Measurements from ENCODE around the gene EFHB. TPM values are rescaled to one million over a fixed set of nuclear protein-coding genes. Genes with fewer than 3 reads are reported as not detected.
"Not testable (repeated sequence)": the region's sequence is repeated elsewhere in the genome, so short reads cannot be mapped to it uniquely, and the experiment has no call there.

Gene EFHB
- total RNA-seq, 4 donors from 2014 or later: 0.35 to 2.5 (median 0.40) TPM; not detected in 1

DNA sequence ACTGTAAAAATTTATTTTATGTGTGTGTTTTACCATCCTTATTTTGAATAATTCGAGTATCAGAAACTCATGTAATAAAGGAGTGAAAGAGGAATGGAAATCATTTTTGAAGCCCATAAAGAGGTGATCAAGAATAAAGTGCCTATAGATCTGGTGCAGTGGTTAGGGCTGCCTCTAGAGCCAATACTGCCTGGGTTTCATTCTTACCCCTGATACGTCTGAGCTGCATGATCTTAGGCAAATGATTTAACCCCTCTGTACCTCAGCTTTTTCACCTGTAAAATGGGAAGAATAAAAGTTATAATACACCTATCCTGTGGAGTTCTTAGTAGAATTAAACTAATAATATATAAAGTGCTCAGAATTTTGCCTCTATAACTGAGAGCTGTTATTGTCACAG, 30.4 kb downstream of the EFHB start:
- TF ChIP-seq, protein P1, sequence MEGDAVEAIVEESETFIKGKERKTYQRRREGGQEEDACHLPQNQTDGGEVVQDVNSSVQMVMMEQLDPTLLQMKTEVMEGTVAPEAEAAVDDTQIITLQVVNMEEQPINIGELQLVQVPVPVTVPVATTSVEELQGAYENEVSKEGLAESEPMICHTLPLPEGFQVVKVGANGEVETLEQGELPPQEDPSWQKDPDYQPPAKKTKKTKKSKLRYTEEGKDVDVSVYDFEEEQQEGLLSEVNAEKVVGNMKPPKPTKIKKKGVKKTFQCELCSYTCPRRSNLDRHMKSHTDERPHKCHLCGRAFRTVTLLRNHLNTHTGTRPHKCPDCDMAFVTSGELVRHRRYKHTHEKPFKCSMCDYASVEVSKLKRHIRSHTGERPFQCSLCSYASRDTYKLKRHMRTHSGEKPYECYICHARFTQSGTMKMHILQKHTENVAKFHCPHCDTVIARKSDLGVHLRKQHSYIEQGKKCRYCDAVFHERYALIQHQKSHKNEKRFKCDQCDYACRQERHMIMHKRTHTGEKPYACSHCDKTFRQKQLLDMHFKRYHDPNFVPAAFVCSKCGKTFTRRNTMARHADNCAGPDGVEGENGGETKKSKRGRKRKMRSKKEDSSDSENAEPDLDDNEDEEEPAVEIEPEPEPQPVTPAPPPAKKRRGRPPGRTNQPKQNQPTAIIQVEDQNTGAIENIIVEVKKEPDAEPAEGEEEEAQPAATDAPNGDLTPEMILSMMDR (IDR thresholded peaks at IDR 0.05): no peak
- TF ChIP-seq POLR2A (IDR thresholded peaks at IDR 0.05): no peak

DNA sequence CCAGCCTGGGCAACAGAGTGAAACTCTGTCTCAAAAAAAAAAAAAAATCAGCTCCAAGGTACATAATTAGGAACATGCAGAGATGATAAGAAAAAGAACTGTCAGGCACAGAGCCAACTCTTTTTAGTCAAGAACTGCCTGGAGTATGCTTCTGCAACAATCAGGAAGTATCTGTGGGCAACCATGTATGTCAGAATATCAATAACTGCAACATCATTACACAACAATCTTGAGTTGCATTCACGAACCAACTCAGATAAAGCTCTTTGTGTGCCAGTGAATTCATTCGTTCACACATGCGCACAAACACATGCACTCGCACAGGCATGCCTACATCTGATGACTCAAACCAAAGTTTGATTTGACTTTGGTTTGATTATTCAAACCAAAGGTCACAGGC, 32.1 kb downstream of the EFHB start:
- Histone ChIP-seq H3K4me3 (no peak overlapping the region), H3K27ac (no peak overlapping the region), H3K36me3 (no peaks in the 10 kb centered on the region), H3K4me1 (no peaks in the 10 kb centered on the region), H3K27me3 (no peaks in the 10 kb centered on the region), H3K9me3 (no peaks in the 10 kb centered on the region)
- DNase-seq: peak in 1 of 3 donors; percentile 55
- TF ChIP-seq POLR2A (IDR thresholded peaks at IDR 0.05): no peak

More for the DNA sequence above, 30.4 kb downstream of the EFHB start:
- no peaks in the 10 kb centered on the region for H3K4me1 ChIP-seq
- H3K4me3 ChIP-seq: no peak overlapping the region
- DNase-seq: no peak
- H3K27ac ChIP-seq: no peak overlapping the region
- no peaks in the 10 kb centered on the region for H3K27me3 ChIP-seq
- no peaks in the 10 kb centered on the region for H3K36me3 ChIP-seq
- no peaks in the 10 kb centered on the region for H3K9me3 ChIP-seq

DNA sequence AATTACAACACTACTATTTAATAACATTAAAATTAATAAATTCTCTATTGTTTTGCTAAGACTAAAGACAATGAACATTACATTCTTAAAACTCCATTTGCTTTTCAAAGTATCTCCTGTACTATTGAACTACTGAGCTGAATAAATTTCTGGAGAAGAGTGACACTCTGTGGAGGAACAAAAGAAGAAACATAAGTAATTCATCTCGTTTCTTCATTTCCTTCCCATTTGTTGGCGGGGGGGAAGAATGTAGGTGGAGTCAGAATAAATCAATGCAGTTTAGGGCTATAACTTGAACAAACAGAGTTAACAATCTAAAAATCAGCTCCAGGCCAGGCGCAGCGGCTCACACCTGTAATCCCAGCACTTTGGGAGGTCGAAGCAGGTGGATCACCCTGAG, 32.7 kb downstream of the EFHB start:
- no peak overlapping the region for H3K4me3 ChIP-seq
- H3K4me1 ChIP-seq: no peaks in the 10 kb centered on the region
- no peaks in the 10 kb centered on the region for H3K27me3 ChIP-seq
- H3K27ac ChIP-seq: no peak overlapping the region
- TF ChIP-seq, protein P1 (IDR thresholded peaks at IDR 0.05): no peak
- no peak for TF ChIP-seq POLR2A (IDR thresholded peaks at IDR 0.05)
- no peaks in the 10 kb centered on the region for H3K9me3 ChIP-seq
- DNase-seq: no peak
- no peaks in the 10 kb centered on the region for H3K36me3 ChIP-seq

DNA sequence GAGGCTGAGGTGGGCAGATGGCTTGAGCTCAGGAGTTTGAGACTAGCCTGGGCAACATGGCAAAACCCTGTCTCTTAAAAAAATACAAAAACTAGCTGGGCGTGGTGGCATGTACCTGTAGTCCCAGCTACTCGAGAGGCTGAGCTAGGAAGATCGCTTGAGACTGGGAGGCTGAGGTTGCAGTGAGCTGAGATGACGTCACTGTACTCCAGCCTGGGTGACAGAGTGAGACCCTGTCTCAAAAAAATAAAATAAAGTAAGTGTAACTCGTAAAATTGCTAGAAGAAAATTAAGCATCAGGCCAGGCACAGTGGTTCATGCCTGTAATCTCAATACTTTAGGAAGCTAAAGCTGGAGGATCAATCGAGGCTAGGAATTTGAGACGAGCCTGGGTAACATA, 34.2 kb downstream of the EFHB start:
- not testable (repeated sequence) for H3K27ac ChIP-seq, DNase-seq

DNA sequence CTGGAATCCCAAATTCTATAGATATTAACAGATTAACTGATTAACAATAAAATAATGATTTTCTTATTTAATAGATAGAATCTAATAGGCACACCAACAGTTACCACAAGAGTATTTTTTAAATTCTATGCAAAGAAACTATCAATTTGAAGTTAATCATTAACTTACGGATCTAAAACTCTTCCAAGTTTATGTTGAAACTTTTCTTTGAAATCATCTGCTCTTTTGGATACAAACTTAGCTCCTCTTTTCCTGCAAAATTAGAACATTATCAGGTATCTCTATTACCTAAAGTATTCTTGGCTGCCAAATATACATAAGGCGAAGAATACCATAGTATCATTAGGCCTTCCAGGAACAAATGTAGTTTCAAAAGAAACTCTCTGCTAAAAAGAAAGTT, 34.8 kb downstream of the EFHB start:
- no peak for TF ChIP-seq POLR2A (IDR thresholded peaks at IDR 0.05)
- TF ChIP-seq, protein P1 (IDR thresholded peaks at IDR 0.05): no peak
- no peak for DNase-seq
- no peak overlapping the region for H3K27ac ChIP-seq

More for the DNA sequence above, 34.2 kb downstream of the EFHB start:
- not testable (repeated sequence) for H3K36me3 ChIP-seq, H3K27me3 ChIP-seq, H3K9me3 ChIP-seq, H3K4me1 ChIP-seq, H3K4me3 ChIP-seq

DNA sequence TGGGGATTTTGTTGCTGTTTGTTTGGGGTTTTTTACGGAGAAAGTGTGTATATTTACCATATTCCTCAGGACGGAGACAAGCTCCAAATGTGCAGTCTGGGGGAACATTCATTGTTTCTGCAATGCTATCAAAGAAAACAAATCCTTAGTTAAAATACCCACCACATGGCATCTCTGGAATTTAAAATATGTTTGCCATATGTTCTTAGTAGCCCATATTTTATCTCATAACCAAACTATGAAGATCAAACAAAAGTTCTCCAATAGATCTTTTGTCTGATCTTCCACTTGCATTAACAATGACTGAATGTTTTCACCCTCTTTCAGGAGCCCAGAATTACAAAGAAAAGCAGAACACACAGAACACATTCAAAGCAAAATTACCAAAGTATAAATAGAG, 35.3 kb downstream of the EFHB start:
- DNase-seq: no peak
- Histone ChIP-seq H3K36me3 (no peaks in the 10 kb centered on the region), H3K4me3 (no peak overlapping the region), H3K27ac (no peak overlapping the region), H3K27me3 (no peaks in the 10 kb centered on the region), H3K9me3 (no peaks in the 10 kb centered on the region), H3K4me1 (no peaks in the 10 kb centered on the region)
- TF ChIP-seq POLR2A (IDR thresholded peaks at IDR 0.05): no peak
- TF ChIP-seq, protein P1 (IDR thresholded peaks at IDR 0.05): no peak

More for the DNA sequence above, 34.8 kb downstream of the EFHB start:
- H3K4me1 ChIP-seq: no peaks in the 10 kb centered on the region
- no peak overlapping the region for H3K4me3 ChIP-seq
- no peaks in the 10 kb centered on the region for H3K27me3 ChIP-seq
- no peaks in the 10 kb centered on the region for H3K9me3 ChIP-seq
- no peaks in the 10 kb centered on the region for H3K36me3 ChIP-seq

DNA sequence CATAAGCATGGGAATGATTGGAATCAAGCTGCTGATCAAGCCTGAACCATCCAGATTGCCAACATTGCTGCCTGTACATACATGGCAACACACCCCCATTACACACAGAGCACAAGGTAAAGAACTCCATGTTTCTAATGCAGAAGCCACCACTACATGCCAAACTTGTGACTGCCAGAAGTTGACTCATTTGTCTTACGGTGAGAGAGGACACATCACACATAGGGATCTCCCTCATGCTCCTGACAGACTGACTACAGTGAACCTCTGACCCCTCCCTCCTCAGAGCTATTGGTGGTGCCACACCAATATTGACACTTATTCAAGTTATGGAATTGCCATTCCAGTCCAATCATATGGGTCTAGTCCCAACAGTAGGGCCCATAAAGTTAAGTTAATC, 42.3 kb downstream of the EFHB start:
- no peak overlapping the region for H3K27ac ChIP-seq

More for the DNA sequence above, 42.3 kb downstream of the EFHB start:
- H3K4me1 ChIP-seq: peaks cover 0 to 18% (median 0%) of the 10 kb centered on the region in 4 donors
- DNase-seq: no peak
- H3K36me3 ChIP-seq: no peaks in the 10 kb centered on the region
- TF ChIP-seq POLR2A (IDR thresholded peaks at IDR 0.05): no peak
- H3K27me3 ChIP-seq: no peaks in the 10 kb centered on the region
- H3K9me3 ChIP-seq: no peaks in the 10 kb centered on the region
- H3K4me3 ChIP-seq: no peak overlapping the region

Data from Peyer's patch (tissue), 4 donors.